GM21825 (cell line): Measurements from ENCODE around the gene TMEM175.

Source experiments
- ATAC-seq: cut with Tn5 transposase; IDR thresholded peaks from one replicate; pipeline ENCODE4 v1.9.1; 2021; ENCODE audit warnings: mild to moderate bottlenecking, moderate library complexity; ENCODE audit not compliant: unreplicated experiment

The TMEM175 gene

DNA sequence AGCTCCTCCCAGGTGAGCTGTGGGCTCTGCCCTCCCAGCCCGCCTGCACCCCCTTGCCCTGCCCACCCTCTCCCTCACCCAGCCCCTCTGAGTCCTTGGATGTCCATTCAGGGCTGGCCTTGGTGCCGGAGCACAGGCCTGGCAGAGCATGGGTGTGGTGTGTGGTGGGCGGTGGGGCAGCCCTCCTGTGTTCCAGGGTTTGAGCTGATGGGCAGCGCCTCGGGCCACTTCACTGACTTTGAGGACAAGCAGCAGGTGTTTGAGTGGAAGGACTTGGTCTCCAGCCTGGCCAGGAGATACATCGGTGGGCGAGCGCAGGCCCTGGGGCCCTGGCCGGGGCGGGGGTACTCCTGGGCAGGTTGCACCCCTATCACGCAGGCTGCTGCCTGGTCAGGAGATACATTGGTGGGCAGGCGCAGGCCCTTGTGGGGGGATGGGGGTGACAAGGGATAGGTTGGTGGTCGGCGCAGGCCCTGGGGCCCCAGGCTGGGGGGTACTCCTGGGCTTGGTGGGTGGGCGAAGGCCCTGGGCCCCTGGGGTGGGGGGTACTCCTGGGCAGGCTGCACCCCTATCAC lies 68.5 kb downstream of the TMEM175 start:
- no peak for ATAC-seq

DNA sequence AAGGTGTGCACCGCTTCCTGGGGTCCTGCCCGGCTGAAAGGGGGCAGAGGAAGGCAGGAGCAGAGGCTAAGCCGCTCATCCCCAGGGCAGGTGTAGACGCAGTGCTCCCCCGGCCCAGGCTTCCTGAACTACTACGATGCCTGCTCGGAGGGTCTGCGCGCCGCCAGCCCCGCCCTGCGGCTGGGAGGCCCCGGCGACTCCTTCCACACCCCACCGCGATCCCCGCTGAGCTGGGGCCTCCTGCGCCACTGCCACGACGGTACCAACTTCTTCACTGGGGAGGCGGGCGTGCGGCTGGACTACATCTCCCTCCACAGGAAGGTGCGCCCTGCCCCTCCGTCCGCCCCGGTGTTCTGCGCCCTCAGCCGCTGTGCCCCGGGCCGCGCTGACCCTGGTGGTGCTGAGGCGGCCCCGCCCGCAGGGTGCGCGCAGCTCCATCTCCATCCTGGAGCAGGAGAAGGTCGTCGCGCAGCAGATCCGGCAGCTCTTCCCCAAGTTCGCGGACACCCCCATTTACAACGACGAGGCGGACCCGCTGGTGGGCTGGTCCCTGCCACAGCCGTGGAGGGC lies 69.4 kb downstream of the TMEM175 start:
- no peak for ATAC-seq

DNA sequence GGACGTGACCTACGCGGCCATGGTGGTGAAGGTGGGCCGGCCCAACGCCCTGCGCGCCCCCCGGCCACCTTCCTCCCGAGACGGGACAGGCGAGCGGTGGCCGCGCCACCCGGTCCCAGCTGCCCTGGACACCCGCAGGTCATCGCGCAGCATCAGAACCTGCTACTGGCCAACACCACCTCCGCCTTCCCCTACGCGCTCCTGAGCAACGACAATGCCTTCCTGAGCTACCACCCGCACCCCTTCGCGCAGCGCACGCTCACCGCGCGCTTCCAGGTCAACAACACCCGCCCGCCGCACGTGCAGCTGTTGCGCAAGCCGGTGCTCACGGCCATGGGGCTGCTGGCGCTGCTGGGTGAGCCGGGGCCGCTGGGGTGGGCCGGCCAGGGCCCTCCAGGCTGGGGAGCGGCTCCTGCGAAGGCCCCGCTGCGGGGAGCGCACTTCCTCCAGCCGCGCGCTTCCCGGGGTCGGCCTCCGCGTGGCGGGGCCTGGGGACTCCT lies 69.9 kb downstream of the TMEM175 start:
- no peak for ATAC-seq

DNA sequence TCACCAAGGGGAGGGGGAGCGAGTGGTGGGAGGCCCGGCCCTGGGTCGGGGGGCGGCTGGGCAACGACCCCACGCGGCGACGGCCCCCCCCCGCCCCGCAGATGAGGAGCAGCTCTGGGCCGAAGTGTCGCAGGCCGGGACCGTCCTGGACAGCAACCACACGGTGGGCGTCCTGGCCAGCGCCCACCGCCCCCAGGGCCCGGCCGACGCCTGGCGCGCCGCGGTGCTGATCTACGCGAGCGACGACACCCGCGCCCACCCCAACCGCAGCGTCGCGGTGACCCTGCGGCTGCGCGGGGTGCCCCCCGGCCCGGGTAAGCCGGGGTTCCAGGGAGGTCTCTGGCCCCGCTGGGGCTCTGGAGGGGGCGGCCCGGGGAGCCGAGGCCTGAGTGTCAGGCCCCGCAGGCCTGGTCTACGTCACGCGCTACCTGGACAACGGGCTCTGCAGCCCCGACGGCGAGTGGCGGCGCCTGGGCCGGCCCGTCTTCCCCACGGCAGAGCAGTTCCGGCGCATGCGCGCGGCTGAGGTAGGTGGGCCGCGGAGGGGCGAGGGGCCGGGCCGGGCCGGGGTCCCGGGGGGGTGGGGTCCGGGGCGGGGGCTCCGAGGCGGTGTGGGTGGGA lies 70.5 kb downstream of the TMEM175 start:
- ATAC-seq: no peak

DNA sequence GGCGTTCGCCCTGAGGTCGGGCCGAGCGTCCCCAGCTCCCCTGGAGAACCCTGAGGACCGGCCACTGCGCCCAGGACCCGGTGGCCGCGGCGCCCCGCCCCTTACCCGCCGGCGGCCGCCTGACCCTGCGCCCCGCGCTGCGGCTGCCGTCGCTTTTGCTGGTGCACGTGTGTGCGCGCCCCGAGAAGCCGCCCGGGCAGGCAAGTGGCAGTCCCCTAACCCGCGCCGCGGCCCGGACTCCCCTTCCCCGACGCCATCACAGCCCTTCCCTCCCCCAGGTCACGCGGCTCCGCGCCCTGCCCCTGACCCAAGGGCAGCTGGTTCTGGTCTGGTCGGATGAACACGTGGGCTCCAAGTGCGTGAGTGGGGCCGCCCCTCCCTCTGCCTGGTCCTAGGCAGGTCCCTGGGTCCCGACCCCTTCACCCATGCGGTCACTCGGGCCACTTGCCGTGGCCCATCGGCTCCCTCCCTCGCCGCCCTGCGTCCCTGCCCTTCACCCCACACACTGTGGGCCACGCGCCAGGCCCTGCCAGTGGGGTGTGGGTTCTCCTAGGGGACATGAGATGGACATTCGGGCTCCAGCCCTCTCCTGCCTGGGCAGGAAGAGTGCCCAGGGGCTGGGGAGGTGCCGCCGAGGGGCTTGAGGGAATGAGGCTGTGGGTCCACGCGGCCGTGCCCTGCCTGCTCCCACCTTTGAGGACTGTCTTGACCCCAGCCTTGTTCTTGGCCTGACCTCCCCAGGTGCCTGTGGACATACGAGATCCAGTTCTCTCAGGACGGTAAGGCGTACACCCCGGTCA lies 71.2 kb downstream of the TMEM175 start:
- ATAC-seq: no peak

DNA sequence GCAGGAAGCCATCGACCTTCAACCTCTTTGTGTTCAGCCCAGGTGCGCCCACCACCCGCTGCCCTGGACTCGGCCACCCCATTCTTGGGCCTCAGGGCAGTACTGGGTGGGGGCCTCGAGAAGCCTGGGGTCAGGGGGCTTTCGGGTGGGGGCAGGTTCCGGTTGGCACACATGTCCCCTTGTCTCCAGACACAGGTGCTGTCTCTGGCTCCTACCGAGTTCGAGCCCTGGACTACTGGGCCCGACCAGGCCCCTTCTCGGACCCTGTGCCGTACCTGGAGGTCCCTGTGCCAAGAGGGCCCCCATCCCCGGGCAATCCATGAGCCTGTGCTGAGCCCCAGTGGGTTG lies 71.8 kb downstream of the TMEM175 start:
- ATAC-seq: no peak

DNA sequence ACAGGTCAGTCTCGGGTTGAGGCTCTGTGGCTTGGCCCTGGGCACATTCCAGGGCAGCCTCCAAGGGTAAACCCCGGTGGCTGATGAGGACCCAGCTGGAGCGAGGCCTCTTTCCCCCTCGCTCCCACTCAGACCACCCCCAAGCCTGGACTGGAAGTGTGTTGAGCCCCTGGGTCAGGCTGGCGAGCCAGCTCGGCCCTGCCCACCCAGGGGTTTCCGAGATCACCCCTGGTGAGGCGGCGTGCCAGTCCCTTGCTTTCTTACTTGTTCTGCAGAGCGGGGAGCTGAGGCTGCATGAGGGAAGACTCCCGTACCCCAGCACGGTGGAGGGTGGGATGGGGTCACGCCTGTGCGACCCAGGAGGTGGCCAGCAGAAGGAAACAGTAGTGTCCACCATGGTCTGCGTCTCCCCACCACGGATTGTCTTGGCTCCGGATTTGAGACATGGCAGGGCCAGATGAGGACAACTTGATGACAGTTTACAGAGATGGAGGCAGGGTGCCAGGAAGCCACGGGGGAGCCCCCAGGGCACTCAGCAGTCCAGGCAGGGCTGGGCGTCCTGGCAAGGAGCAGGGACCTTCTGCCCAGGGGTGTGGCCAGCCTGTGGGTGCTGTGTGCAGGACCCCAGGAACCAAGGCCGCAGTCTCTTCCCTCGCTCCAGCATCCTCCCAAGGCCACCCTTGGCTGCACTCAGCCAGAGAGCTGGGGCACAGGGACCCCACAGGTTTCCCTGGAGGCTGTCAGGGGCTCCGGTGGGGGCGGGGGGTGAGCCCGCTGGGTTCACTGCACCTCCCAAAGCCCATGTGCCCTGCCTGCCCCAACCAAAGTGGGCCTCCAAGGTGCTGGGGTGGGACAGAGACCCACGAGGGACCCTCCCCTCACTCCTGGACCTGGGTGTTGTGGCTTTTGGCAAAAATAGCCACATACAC lies 72.6 kb downstream of the TMEM175 start:
- ATAC-seq: no peak

DNA sequence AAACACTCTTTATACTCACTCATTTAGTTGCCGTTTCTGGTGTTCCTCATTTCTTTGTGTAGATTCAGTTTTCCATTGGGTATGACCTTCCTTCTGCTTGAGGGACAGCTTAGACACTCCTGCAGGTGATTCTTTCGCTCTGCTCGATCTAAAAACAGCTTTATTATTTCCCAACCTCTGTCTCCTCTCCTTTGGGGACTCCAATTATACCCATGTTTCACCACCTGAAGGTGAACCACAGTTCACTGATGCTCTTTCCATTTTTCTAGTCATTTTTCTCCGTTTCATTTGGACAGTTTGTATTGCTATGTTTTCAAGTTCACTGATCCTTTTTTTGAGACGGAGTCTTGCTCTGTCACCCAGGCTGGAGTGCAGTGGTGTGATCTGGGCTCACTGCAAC lies 74.6 kb downstream of the TMEM175 start:
- no peak for ATAC-seq
